Mucosa of gallbladder (tissue), 1 donor: ENCODE results near the gene ZBTB17. TPM values are rescaled to one million over a fixed set of nuclear protein-coding genes. Genes with fewer than 3 reads are reported as not detected.
"Not testable (repeated sequence)": the region's sequence is repeated elsewhere in the genome, so short reads cannot be mapped to it uniquely, and the experiment has no call there.

Source experiments
- DNase-seq: peaks from one replicate; pipeline ENCODE4 v3.0.0-alpha.2; 2020; ENCODE audit warnings: low spot score
- total RNA-seq: library from RNA; stranded (reverse); gene quantifications from one replicate; pipeline ENCODE4 v1.2.1, GENCODE V29; 2021
- donor health status: DM: no; HTN: no; CAD: no.

ZBTB17 gene
- total RNA-seq, 1 donor from 2014 or later, result 41.3 TPM

DNA sequence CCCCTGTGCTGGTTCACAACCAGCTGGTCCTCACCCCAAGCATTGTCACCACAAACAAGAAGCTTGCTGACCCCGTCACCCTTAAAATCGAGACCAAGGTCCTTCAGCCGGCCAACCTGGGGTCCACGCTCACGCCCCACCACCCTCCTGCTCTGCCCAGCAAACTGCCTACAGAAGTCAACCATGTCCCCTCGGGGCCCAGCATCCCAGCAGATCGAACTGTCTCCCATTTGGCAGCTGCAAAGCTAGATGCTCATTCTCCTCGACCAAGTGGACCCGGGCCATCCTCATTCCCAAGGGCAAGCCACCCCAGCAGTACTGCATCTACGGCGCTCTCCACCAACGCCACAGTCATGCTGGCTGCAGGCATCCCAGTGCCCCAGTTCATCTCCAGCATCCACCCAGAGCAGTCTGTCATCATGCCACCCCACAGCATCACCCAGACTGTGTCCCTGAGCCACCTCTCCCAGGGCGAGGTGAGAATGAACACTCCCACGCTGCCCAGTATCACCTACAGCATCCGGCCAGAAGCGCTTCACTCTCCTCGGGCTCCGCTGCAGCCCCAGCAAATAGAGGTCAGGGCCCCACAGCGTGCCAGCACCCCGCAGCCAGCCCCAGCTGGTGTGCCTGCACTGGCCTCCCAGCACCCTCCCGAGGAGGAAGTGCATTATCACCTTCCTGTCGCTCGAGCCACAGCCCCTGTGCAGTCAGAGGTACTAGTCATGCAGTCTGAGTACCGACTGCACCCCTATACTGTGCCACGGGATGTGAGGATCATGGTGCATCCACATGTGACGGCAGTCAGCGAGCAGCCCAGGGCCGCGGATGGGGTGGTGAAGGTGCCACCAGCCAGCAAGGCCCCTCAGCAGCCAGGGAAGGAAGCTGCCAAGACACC lies 40.6 kb downstream of the ZBTB17 start:
- DNase-seq, result no peak

DNA sequence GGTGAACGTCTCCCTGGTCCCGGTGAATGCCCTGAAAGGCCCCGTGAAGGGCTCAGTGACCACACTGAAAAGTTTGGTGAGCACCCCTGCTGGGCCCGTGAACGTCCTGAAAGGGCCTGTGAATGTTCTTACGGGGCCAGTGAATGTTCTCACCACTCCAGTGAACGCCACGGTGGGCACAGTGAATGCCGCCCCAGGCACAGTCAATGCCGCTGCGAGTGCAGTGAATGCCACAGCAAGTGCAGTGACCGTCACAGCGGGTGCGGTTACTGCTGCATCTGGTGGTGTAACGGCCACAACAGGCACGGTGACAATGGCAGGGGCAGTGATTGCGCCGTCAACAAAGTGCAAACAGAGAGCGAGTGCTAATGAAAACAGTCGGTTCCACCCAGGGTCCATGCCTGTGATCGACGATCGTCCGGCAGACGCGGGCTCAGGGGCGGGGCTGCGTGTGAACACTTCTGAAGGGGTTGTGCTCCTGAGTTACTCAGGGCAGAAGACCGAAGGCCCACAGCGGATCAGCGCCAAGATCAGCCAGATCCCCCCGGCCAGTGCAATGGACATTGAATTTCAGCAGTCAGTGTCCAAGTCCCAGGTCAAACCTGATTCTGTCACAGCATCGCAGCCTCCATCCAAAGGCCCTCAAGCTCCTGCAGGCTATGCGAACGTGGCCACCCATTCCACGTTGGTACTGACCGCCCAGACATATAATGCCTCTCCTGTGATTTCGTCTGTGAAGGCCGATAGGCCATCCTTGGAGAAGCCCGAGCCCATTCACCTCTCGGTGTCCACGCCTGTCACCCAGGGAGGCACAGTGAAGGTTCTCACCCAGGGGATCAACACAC lies 41.5 kb downstream of the ZBTB17 start:
- DNase-seq, result peak; percentile 9

DNA sequence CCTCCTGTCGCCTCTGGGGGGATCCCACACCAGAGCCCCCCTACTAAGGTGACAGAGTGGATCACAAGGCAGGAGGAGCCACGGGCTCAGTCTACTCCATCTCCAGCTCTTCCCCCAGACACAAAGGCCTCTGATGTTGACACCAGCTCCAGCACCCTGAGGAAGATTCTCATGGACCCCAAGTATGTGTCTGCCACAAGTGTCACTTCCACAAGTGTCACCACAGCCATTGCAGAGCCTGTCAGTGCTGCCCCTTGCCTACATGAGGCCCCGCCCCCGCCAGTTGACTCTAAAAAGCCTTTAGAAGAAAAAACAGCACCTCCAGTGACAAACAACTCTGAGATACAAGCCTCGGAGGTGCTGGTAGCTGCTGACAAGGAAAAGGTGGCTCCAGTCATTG lies 42.2 kb downstream of the ZBTB17 start:
- no peak for DNase-seq

DNA sequence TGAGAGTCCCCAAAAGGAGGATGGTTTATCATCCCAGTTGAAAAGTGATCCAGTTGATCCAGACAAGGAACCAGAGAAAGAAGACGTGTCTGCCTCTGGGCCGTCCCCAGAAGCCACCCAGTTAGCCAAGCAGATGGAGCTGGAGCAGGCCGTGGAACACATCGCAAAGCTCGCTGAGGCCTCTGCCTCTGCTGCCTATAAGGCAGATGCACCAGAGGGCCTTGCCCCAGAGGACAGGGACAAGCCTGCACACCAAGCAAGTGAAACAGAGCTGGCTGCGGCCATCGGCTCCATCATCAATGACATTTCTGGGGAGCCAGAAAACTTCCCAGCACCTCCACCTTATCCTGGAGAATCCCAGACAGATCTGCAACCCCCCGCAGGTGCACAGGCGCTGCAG lies 43.3 kb downstream of the ZBTB17 start:
- no peak for DNase-seq

DNA sequence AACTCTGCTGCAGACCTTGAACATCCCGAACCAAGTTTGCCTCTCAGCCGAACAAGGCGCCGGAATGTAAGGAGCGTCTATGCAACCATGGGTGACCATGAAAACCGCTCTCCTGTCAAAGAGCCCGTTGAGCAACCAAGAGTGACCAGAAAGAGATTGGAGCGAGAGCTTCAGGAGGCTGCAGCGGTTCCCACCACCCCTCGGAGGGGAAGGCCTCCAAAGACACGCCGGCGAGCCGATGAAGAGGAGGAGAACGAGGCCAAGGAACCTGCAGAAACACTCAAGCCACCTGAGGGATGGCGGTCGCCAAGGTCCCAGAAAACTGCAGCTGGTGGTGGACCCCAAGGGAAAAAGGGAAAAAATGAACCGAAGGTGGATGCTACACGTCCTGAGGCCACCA lies 44.0 kb downstream of the ZBTB17 start:
- no peak for DNase-seq

DNA sequence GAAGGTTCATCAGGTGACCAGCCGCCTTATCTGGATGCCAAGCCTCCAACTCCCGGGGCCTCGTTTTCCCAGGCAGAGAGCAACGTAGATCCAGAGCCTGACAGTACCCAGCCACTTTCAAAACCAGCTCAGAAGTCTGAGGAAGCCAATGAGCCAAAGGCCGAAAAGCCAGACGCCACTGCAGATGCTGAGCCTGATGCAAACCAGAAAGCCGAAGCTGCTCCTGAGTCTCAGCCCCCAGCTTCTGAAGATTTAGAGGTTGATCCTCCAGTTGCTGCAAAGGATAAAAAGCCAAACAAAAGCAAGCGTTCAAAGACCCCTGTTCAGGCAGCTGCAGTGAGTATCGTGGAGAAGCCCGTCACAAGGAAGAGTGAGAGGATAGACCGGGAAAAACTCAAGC lies 44.5 kb downstream of the ZBTB17 start:
- no peak for DNase-seq

DNA sequence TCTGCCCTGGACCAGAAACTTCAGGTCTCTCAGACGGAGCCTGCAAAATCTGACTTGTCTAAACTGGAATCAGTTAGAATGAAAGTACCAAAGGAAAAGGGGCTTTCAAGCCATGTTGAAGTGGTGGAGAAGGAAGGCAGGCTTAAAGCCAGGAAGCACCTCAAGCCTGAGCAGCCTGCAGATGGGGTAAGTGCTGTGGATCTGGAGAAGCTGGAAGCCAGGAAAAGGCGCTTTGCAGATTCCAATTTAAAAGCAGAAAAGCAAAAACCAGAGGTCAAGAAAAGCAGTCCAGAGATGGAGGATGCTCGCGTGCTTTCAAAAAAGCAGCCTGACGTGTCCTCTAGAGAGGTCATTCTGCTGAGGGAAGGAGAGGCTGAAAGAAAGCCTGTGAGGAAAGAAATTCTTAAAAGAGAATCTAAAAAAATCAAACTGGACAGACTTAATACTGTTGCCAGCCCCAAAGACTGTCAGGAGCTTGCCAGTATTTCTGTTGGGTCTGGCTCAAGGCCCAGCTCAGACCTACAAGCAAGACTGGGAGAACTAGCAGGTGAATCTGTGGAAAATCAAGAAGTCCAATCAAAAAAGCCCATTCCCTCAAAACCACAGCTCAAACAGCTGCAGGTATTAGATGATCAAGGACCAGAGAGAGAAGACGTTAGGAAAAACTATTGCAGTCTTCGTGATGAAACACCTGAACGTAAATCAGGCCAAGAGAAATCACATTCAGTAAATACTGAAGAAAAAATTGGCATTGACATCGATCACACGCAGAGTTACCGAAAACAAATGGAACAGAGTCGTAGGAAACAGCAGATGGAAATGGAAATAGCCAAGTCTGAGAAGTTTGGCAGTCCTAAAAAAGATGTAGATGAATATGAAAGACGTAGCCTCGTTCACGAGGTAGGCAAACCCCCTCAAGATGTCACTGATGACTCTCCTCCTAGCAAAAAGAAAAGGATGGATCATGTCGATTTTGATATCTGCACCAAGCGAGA lies 46.6 kb downstream of the ZBTB17 start:
- no peak for DNase-seq

DNA sequence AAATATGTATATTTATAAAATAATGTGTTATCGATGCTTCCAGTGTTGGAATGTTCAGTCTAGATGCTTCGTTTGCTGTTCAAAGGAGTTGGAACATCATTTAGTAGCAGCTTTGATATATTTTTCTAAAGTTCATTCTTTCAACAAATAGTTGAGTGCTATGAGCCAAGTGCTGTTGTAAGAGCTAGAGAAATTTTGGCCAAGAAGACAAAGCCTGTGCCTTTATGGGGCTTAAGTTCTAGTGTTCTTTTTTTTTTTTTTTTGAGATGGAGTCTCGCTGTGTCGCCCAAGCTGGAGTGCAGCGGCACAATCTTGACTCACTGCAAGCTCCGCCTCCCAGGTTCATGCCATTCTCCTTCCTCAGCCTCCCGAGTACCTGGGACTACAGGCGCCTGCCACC lies 49.5 kb downstream of the ZBTB17 start:
- not testable (repeated sequence) for DNase-seq

DNA sequence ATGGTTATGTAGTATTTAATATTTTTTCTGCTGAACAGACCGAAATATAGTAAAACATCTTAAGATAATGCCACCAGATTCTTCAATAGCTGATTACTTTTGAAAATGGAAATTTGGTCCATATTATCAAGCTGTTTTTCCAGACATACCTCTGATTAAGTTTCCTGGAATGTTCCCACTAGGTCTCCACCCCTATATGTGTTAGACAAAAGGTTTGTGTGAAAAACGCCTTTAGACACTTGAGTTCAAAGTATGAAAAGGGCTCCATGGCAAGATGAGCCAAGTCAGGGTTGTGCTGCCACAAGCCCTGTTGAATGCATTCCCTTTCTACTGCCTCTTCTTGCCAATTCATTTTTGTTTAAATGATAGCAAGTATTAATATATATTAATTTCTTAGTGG lies 52.7 kb downstream of the ZBTB17 start:
- no peak for DNase-seq

DNA sequence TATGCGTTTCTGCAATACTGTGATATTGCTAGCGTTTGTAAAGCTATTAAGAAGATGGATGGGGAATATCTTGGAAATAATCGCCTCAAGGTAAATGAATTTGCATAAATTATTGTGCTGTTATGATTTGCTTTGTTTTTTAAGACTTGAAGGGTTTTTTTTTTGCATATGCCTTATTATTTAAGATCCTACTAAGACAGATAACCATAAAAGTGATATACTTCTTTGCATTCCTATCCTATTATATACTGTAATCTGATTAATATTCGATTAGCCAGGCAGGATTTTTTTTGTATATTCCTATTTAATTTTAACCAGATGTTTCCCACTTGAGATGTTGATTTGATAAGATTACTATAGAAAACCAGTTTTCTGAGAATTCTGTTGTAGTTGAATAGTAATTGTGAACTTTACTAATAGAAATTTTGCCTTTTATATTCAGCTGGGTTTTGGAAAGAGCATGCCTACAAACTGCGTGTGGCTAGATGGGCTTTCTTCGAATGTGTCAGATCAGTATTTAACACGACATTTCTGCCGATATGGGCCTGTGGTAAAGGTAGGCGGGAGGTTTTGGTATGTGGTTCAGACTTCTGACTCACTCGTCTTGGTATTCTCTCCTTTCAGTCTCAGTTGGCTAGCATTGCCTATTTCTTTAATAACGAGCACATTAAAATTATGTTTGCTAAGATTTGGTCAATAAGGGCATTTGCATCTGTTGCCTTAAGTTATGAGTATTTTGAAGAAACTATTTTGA lies 56.8 kb downstream of the ZBTB17 start:
- peak; percentile 9 for DNase-seq

DNA sequence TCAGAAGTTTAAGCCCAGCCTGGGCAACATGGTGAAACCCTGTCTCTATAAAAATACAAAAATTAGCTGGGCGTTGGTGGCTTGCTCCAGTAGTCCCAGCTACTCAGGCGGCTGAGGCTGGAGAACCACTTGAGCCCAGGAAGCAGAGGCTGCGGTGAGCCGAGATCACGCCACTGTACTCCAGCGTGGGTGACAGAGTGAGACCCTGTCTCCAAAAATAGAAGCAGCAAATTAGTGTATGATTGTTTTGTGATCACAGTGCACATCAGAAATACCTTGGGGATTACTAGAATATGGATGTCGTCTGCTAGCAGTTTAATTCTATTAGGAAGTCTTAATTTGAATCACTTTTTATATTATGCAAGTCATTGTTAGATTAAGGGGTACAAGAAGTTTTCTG lies 59.0 kb downstream of the ZBTB17 start:
- DNase-seq, result no peak

DNA sequence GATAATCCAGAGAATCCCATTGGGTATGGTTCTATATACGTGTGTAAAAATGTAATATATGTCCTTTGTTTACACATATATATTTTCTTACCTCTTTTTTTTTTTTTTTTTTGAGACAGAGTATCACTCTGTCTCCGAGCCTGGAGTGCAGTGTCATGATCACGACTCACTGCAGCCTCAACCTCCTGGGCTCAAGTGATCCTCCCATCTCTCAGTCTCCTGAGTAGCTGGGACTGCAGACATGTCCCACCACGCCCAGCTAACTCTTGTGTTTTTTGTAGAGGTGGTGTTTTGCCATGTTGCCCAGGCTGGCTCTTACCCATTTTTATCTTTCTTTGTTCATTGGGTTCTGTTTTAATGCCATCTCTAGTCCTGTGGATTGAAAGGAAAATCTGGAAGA lies 59.5 kb downstream of the ZBTB17 start:
- no peak for DNase-seq

DNA sequence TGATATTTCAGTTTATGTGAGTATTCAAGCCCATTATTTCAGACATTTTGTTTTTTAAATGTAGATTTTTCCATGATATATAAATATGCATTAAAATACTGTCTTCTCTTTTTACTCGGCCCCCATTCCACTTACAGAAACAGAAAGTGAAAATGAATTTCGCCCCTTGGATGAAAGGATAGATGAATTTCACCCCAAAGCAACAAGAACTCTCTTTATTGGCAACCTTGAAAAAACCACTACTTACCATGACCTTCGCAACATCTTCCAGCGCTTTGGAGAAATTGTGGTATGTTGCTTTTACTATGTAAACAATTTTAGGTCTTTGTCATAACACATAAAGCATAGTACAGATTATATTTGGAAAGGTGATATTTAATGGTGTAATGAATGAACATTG lies 59.9 kb downstream of the ZBTB17 start:
- no peak for DNase-seq

DNA sequence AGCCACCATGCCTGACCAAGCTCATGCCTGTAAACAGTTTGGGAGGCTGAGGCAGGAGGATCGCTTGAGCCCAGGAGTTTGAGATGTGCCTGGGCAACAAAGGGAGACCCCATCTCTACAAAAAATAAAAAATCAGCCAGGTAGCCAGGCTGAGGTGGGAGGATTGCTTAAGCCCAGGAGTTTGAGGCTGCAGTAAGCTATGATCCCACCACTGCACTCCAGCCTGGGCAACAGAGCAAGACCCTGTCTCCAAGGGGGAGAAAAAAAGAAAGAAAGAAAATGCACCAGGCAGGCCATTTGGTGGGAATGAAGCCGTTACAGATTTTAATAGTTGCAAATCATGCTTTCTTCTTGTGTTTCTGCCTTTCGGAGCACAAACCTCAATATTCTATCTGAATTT lies 62.3 kb downstream of the ZBTB17 start:
- DNase-seq, result not testable (repeated sequence)

DNA sequence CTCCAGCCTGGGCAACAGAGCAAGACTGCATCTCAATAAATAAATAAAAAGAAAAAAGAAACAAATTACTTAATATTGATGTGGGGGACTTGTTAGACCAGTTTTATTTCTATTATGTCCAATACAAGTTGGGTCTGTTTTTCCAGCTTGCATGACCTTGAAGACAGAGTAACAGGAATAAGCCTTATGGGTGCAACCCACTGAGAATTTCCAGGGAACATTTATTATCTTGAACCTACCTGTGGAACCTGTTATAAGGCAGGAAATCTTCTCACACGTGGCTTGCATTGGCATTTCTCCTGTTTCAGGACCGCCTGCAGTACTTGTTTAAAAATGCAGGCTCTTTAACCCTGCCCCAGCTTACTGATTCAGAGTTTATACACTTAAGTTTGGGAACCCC lies 64.0 kb downstream of the ZBTB17 start:
- no peak for DNase-seq

DNA sequence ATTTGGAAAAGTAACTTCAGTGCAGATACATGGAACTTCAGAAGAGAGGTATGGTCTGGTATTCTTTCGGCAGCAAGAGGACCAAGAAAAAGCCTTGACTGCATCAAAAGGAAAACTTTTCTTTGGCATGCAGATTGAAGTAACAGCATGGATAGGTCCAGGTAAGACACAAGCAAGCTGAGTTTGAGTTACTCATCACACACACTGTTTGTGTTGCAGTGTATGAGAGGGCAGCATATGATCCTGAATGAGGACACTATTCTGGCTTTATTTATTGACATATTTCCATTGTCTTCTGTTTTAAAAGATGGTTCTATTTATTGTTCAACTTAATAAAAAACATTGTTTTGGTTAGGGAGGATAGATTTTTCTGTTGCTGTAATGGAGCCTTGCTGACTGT lies 64.8 kb downstream of the ZBTB17 start:
- DNase-seq, result no peak

DNA sequence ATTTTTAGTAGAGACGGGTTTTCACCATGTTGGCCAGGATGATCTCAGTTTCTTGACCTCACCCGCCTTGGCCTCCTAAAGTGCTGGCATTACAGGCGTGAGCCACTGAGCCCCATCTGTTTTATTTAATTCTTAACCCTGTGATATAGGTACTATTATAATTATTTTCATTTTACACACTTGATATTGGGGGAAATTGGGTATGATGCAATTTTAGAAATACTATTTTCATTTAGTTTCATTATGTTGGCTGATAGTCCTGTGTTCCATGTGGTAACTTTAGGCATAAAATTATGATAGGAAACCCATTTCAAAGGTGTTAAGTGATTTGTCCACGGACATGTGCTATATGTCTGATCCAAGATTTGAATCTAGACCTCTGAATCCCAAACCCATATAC lies 67.3 kb downstream of the ZBTB17 start:
- no peak for DNase-seq

DNA sequence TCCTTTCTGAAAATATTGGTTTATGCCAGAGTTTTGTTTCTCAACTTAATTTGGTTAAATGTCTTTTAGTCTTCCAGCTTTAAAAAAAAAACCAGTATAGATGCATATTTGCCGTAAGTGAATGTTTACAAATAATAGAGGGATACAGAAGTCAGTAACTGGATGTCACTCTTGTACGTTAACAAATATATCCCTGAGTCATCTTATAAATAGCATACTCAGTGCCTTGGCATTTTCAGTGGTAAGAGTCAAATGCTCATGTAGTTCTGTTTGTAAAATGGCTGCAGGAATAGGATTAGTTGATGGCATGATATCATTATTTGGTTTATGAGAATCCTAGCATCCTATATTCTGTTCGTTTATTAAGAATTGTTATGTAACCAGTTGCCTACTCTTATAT lies 73.0 kb downstream of the ZBTB17 start:
- no peak for DNase-seq

DNA sequence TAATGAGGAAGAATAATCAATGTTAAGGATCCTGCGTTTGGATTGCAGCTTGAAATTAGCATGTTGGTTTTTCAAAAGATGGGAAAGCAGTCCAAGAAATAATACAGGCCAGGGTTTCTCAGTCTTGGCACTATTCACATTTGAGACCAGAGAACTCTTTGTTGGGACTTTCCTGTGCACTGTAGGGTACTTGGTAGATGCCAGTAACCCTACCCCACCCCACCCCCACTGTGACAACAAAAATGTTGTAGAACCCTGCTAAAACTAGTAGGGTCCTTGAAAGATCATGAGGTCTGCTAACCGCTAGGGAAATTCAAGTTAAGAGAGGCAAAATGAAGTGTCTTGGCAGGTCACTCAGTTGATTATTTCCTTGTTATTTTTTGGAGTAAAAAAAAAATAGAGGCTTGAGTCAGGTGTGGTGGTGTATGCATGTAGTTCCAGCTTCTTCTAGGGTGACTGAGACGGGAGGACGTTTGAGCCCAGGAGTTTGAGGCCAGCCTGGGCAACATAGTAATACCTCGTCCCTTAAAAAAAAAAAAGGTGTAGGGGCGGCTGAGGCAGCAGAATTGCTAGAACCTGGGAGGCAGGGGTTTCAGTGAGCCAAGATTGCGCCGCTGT lies 75.1 kb downstream of the ZBTB17 start:
- no peak for DNase-seq

DNA sequence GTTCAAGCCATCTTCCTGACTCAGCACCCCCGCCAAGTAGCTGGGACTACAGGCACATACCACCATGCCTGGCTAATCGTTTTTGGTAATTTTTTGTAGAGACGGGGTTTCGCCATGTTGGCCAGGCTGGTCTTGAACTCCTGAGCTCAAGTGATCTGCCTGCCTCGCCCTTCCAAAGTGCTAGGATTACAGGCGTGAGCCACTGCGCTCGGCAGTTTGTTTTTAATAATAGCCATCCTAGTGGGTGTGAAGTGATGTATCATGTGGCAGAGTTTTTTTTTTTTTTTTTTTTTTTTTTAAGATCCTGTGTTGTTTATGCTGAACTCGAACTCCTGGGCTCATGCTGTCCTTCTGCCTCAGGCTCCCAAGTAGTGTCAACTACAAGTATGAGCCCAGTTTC lies 76.6 kb downstream of the ZBTB17 start:
- no peak for DNase-seq
